OCI-LY1 (cell line): ENCODE results near the gene CDC27.

ENCODE experiments used
- EZH2 ChIP-seq: fragments of 200-600 bp; sonication (generic), shearing (Covaris generic); IDR thresholded peaks from 2 replicates; pipeline ENCODE4 v1.8.0; 2017; ENCODE audit warnings: borderline replicate concordance, mixed run types, mild to moderate bottlenecking, antibody characterized with exemption, low read length, moderate library complexity, mixed read lengths
- TF ChIP-seq, protein P1 (sequence below): fragments of 200-600 bp; sonication (generic), shearing (Covaris generic); IDR thresholded peaks from 2 replicates; pipeline ENCODE4 v1.5.1; 2017; ENCODE audit warnings: mild to moderate bottlenecking, antibody characterized with exemption, low read length, moderate library complexity, mixed read lengths

DNA sequence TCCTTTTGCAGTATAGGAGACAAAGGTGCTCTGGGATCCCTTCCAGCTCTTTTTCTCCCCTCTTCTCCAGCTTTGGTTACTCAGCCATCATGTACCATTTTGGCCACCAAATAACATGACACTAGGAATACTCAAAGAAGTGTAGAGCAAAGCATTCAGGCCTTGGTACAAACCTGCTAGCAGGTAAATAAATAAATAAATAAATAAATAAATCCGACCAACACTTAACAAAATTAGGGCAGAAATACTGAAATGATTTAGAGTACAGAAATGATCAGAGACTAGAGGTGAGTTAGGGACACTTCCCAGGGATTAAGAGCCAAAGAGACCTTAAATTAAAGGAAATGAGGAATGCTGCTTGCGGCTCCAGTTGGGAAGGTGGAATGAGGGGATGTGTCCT, 46.8 kb upstream of the CDC27 start:
- TF ChIP-seq, protein P1, sequence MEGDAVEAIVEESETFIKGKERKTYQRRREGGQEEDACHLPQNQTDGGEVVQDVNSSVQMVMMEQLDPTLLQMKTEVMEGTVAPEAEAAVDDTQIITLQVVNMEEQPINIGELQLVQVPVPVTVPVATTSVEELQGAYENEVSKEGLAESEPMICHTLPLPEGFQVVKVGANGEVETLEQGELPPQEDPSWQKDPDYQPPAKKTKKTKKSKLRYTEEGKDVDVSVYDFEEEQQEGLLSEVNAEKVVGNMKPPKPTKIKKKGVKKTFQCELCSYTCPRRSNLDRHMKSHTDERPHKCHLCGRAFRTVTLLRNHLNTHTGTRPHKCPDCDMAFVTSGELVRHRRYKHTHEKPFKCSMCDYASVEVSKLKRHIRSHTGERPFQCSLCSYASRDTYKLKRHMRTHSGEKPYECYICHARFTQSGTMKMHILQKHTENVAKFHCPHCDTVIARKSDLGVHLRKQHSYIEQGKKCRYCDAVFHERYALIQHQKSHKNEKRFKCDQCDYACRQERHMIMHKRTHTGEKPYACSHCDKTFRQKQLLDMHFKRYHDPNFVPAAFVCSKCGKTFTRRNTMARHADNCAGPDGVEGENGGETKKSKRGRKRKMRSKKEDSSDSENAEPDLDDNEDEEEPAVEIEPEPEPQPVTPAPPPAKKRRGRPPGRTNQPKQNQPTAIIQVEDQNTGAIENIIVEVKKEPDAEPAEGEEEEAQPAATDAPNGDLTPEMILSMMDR: no peak
- no peak for TF ChIP-seq EZH2
